HepG2 (cell line): ENCODE measurements around the gene TEX19. TPM values are rescaled to one million over a fixed set of nuclear protein-coding genes. Genes with fewer than 3 reads are reported as not detected.

Source experiments
- CBX2 ChIP-seq, 2 experiments: fragments of 200-600 bp in 1 of 2; sonication (generic); formaldehyde crosslinking in 1 of 2; IDR thresholded peaks; 2 replicates each; pipeline versions ENCODE4 v1.7.0 to v1.8.1; 2018 to 2022; ENCODE audit warnings: low read depth in 2 of 2, low read length in 1 of 2, mild to moderate bottlenecking in 1 of 2, missing genetic modification reagents in 1 of 2
- CCDC6 ChIP-seq: sonication (generic); formaldehyde crosslinking; IDR thresholded peaks from 2 replicates; pipeline ENCODE4 v1.8.1; 2022; ENCODE audit warnings: mild to moderate bottlenecking, missing genetic modification reagents, moderate library complexity
- CHCHD3 ChIP-seq: sonication (generic); formaldehyde crosslinking; IDR thresholded peaks from 2 replicates; pipeline ENCODE4 v1.8.0; 2022; ENCODE audit warnings: mild to moderate bottlenecking, missing genetic modification reagents, moderate library complexity
- PCBP1 ChIP-seq: fragments of 200-400 bp; formaldehyde crosslinking; IDR thresholded peaks from 2 replicates; pipeline ENCODE4 v1.6.1; 2017; ENCODE audit warnings: mild to moderate bottlenecking, low read depth, low read length, borderline replicate concordance
- RNF219 ChIP-seq: sonication (generic); formaldehyde crosslinking; IDR thresholded peaks from 2 replicates; pipeline ENCODE4 v1.5.0; 2020; ENCODE audit warnings: mild to moderate bottlenecking, missing genetic modification reagents
- SOX6 ChIP-seq, 2 experiments: fragments of 450-650 bp in 1 of 2; sonication (generic) in 1 of 2; formaldehyde crosslinking in 1 of 2; IDR thresholded peaks; 2 replicates each; pipeline versions ENCODE4 v1.4.0 to v1.6.1; 2017 to 2020; ENCODE audit warnings: antibody characterized with exemption in 1 of 2, mild to moderate bottlenecking in 1 of 2, missing genetic modification reagents in 1 of 2
- TBX3 ChIP-seq: fragments of 450-650 bp; IDR thresholded peaks from 2 replicates; pipeline ENCODE4 v1.6.1; 2017; ENCODE audit warnings: antibody characterized with exemption, mild to moderate bottlenecking, inconsistent platforms, borderline replicate concordance
- ZNF234 ChIP-seq: sonication (generic); formaldehyde crosslinking; conservative IDR thresholded peaks from 2 replicates; pipeline ENCODE4 v1.5.1; 2020; ENCODE audit warnings: mild to moderate bottlenecking, missing genetic modification reagents
- ZNF350 ChIP-seq: sonication (generic); formaldehyde crosslinking; IDR thresholded peaks from 2 replicates; pipeline ENCODE4 v1.4.0; 2020; ENCODE audit warnings: mild to moderate bottlenecking, low read depth, missing genetic modification reagents, borderline replicate concordance
- ZNF749 ChIP-seq: sonication (generic); formaldehyde crosslinking; IDR thresholded peaks from 2 replicates; pipeline ENCODE4 v1.8.0; 2022; ENCODE audit warnings: mild to moderate bottlenecking, missing genetic modification reagents, moderate library complexity, borderline replicate concordance
- ZSCAN31 ChIP-seq: sonication (generic); formaldehyde crosslinking; IDR thresholded peaks from 2 replicates; pipeline ENCODE4 v1.5.0; 2020; ENCODE audit warnings: low read depth, mild to moderate bottlenecking, missing genetic modification reagents
- polyA plus RNA-seq, 8 experiments: library from polyadenylated mRNA; depleted of rRNA in 3 of 8; stranded (reverse) in 7 of 8; unstranded in 1 of 8; fragments of >200 nt; fragmentation: Illumina TruSeq in 4 of 8; extraction: Trizol in 4 of 8; gene quantifications; 2 replicates each; pipeline versions ENCODE4 v1.2.1 to v1.2.3, GENCODE V29; 2011 to 2016; ENCODE audit warnings: low read depth in 4 of 8, missing spikeins in 1 of 8, mixed read lengths in 1 of 8; ENCODE audit not compliant: insufficient read depth in 1 of 8
- total RNA-seq, 5 experiments: library from RNA; depleted of rRNA; stranded (reverse); fragments of >200 nt; fragmentation: Illumina TruSeq; extraction: Trizol; gene quantifications; 2 replicates each; pipeline ENCODE4 v1.2.3, GENCODE V29; 2016; ENCODE audit warnings: low read depth in 1 of 5
- TF ChIP-seq, protein P1 (sequence below): sonication (generic); formaldehyde crosslinking; IDR thresholded peaks from 2 replicates; pipeline ENCODE4 v1.8.0; 2022; ENCODE audit warnings: mild to moderate bottlenecking, missing genetic modification reagents
- TF ChIP-seq, protein P2 (sequence below): sonication (generic); formaldehyde crosslinking; IDR thresholded peaks from 2 replicates; pipeline ENCODE4 v1.5.0; 2020; ENCODE audit warnings: missing genetic modification reagents
- TF ChIP-seq, protein P3 (sequence below): sonication (generic); IDR thresholded peaks from 2 replicates; pipeline ENCODE4 v1.6.1; 2016; ENCODE audit warnings: low read depth, borderline replicate concordance
- TF ChIP-seq, protein P4 (sequence below): sonication (generic); formaldehyde crosslinking; conservative IDR thresholded peaks from 2 replicates; pipeline ENCODE4 v1.8.0; 2022; ENCODE audit warnings: missing genetic modification reagents
- TF ChIP-seq, protein P5 (sequence below): IDR thresholded peaks from 2 replicates; pipeline ENCODE4 v1.6.1; 2016; ENCODE audit warnings: missing compliant biosample characterization, missing genetic modification reagents, borderline replicate concordance

The TEX19 gene
- total and polyA plus RNA-seq, 2 of the 13 experiments (the other 11 are each of a cell fraction or from before 2014, with no cell fraction given), result 1.3 to 6.0 TPM

- TF ChIP-seq SOX6 (IDR thresholded peaks at IDR 0.05) (peak; percentile 95), SOX6 (CRISPR knock-in tag; IDR thresholded peaks at IDR 0.05) (peak; percentile 100), ZNF234 (CRISPR knock-in tag) (peak; percentile 94), ZSCAN31 (CRISPR knock-in tag) (peak; percentile 78), PCBP1 (no peak), CCDC6 (CRISPR knock-in tag) (peak; percentile 88; the same call in 1 of the 2 replicates), ZNF749 (CRISPR knock-in tag) (peak; percentile 86; the same call in 1 of the 2 replicates), ZNF350 (CRISPR knock-in tag) (peak; percentile 98), CHCHD3 (no peak), TBX3 (peak; percentile 91; the same call in 1 of the 2 replicates), RNF219 (CRISPR knock-in tag) (peak; percentile 96; the same call in 1 of the 2 replicates), CBX2 (IDR thresholded peaks at IDR 0.05; ENCODE audit: low read depth, low read length) (no peak), CBX2 (CRISPR knock-in tag; IDR thresholded peaks at IDR 0.05; ENCODE audit: low read depth) (no peak)
- TF ChIP-seq, protein P1, sequence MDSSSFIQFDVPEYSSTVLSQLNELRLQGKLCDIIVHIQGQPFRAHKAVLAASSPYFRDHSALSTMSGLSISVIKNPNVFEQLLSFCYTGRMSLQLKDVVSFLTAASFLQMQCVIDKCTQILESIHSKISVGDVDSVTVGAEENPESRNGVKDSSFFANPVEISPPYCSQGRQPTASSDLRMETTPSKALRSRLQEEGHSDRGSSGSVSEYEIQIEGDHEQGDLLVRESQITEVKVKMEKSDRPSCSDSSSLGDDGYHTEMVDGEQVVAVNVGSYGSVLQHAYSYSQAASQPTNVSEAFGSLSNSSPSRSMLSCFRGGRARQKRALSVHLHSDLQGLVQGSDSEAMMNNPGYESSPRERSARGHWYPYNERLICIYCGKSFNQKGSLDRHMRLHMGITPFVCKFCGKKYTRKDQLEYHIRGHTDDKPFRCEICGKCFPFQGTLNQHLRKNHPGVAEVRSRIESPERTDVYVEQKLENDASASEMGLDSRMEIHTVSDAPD, result peak; percentile 90
- TF ChIP-seq, protein P2, sequence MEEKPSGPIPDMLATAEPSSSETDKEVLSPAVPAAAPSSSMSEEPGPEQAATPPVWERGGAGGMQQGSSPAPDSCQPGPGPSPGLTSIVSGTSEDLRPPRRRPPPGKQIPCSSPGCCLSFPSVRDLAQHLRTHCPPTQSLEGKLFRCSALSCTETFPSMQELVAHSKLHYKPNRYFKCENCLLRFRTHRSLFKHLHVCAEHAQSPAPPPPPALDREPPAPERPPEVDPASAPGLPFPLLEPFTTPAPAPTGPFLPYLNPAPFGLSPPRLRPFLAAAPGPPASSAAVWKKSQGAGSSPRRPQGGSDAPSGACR, result no peak; the same call in 1 of the 2 replicates
- TF ChIP-seq, protein P3, sequence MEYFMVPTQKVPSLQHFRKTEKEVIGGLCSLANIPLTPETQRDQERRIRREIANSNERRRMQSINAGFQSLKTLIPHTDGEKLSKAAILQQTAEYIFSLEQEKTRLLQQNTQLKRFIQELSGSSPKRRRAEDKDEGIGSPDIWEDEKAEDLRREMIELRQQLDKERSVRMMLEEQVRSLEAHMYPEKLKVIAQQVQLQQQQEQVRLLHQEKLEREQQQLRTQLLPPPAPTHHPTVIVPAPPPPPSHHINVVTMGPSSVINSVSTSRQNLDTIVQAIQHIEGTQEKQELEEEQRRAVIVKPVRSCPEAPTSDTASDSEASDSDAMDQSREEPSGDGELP, result peak; percentile 90
- TF ChIP-seq, protein P4, sequence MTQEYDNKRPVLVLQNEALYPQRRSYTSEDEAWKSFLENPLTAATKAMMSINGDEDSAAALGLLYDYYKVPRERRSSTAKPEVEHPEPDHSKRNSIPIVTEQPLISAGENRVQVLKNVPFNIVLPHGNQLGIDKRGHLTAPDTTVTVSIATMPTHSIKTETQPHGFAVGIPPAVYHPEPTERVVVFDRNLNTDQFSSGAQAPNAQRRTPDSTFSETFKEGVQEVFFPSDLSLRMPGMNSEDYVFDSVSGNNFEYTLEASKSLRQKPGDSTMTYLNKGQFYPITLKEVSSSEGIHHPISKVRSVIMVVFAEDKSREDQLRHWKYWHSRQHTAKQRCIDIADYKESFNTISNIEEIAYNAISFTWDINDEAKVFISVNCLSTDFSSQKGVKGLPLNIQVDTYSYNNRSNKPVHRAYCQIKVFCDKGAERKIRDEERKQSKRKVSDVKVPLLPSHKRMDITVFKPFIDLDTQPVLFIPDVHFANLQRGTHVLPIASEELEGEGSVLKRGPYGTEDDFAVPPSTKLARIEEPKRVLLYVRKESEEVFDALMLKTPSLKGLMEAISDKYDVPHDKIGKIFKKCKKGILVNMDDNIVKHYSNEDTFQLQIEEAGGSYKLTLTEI, result no peak
- TF ChIP-seq, protein P5, sequence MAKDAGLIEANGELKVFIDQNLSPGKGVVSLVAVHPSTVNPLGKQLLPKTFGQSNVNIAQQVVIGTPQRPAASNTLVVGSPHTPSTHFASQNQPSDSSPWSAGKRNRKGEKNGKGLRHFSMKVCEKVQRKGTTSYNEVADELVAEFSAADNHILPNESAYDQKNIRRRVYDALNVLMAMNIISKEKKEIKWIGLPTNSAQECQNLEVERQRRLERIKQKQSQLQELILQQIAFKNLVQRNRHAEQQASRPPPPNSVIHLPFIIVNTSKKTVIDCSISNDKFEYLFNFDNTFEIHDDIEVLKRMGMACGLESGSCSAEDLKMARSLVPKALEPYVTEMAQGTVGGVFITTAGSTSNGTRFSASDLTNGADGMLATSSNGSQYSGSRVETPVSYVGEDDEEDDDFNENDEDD (CRISPR knock-in tag), result peak; percentile 31; the same call in 1 of the 2 replicates
These were observed 12.4 kb upstream of the TEX19 start (continued) for GRCh38 chr17:82346342-82347300.
